WERI-Rb-1 (cell line): ENCODE measurements around the gene ZG16B.
A peak's percentile ranks its signal among the peaks of the same experiment; 100 is the strongest.

Experiments
- DNase-seq: peaks from one replicate; pipeline ENCODE4 v3.0.0-alpha.2; 2020
- H3K27ac ChIP-seq: fragments of 250-450 bp; sonication (Bioruptor Pico); 2 replicates; pipeline ENCODE4 v1.5.1; 2020; ENCODE audit warnings: mild to moderate bottlenecking, moderate library complexity
- H3K27me3 ChIP-seq: fragments of 250-450 bp; sonication (Bioruptor Pico); 2 replicates; pipeline ENCODE4 v1.5.1; 2021; ENCODE audit warnings: mild to moderate bottlenecking, low read depth, moderate library complexity; ENCODE audit not compliant: insufficient read depth, severe bottlenecking
- H3K36me3 ChIP-seq: fragments of 250-450 bp; sonication (Bioruptor Pico); 2 replicates; pipeline ENCODE4 v1.5.1; 2020; ENCODE audit warnings: mild to moderate bottlenecking, moderate library complexity
- H3K4me3 ChIP-seq: 2 replicates; pipeline ENCODE4 v1.5.1; 2011; ENCODE audit warnings: low read depth, mild to moderate bottlenecking, control low read depth, low read length
- H3K9me3 ChIP-seq: fragments of 250-450 bp; sonication (Bioruptor Pico); 2 replicates; pipeline ENCODE4 v1.5.1; 2021; ENCODE audit warnings: mild to moderate bottlenecking, moderate library complexity; ENCODE audit not compliant: severe bottlenecking
- CTCF ChIP-seq: IDR thresholded peaks from 2 replicates; pipeline ENCODE4 v1.5.1; 2011; ENCODE audit warnings: low read depth, mild to moderate bottlenecking, control low read depth, inconsistent platforms, low read length

The ZG16B gene

DNA sequence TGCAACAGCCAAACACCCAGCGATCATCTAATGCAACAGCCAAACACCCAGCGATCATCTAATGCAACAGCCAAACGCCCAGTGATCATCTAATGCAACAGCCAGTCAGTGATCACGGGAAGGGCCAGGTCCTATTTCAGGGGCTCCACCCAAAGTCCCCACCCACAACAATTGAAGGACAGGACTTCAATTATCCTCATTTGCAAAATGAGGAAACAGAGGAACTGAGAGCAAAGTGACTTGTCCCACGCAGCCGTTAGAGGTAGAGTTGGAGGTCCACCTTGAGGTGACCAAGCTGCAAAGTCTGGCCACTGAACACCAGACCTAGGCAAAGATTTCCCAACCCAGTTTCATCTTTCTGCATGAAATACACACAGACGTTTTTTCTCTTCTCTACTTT is 3.7 kb downstream of the ZG16B start:
- no peaks in the 10 kb centered on the region for H3K9me3 ChIP-seq
- DNase-seq: no peak
- H3K4me3 ChIP-seq: no peak overlapping the region
- no peak overlapping the region for H3K27ac ChIP-seq
- H3K27me3 ChIP-seq: no peaks in the 10 kb centered on the region
- no peak for TF ChIP-seq CTCF
- no peaks in the 10 kb centered on the region for H3K36me3 ChIP-seq

DNA sequence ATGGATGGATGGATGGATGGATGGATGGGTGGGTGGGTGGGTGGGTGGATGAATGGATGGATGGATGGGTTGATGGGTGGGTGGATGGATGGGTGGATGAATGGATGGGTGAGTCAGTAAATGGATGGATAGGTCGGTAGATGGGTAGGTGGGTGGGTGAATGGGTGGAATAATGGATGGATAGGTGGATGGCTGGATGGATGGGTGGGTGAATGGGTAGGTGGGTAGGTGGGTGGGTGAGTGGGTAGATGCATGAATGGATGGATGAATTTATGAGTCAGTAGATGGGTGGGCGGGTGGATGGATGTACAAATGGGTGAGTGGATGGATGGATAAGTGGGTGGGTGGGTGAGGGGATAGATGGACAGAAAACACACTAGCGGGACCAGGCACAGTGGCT is 4.9 kb downstream of the ZG16B start:
- no peaks in the 10 kb centered on the region for H3K9me3 ChIP-seq
- H3K27me3 ChIP-seq: no peaks in the 10 kb centered on the region
- H3K27ac ChIP-seq: no peak overlapping the region
- no peak for TF ChIP-seq CTCF
- no peak overlapping the region for H3K4me3 ChIP-seq
- no peak for DNase-seq
- no peaks in the 10 kb centered on the region for H3K36me3 ChIP-seq

- no peak overlapping the region for H3K27ac ChIP-seq
- no peak overlapping the region for H3K4me3 ChIP-seq
- TF ChIP-seq CTCF: no peak
- H3K27me3 ChIP-seq: no peaks in the 10 kb centered on the region
- no peaks in the 10 kb centered on the region for H3K36me3 ChIP-seq
- no peaks in the 10 kb centered on the region for H3K9me3 ChIP-seq
- DNase-seq: no peak
Measured at GRCh38 chr16:2835638-2836493, 5.8 kb downstream of the ZG16B start.

DNA sequence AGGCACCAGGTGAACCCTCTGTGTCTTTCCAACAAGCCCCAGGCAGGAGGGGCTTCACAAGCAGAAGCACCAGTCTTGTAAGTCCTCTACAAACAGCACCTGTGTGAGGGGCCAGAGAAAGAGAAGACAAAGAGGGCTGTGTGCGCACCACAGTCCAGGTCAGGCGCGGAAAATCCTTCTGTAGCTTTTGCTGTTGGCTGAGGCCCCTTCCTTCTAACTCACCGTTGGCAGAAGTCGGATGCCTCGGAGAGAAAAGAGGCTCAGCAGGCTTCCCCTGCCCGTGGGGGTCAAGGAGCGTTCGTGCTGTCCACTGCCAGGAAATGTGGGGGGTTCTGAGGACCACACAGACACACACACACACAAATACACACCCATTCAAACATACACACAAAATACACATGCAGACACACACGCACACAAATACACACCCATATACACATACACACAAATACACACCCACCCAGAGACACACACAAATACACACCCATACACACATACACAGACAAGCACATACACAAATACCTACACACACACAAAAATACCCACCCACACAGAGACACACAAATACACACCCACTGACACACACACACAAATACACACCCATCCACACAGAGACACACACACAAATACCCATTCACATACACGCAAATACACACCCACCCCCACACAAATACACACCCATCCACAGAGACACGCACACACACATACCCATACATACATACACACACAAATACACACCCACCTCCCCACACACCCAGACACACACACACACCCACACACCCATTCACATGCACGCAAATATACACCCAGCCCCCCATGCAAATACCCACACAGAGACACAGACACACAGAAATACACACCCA is 6.8 kb downstream of the ZG16B start:
- Histone ChIP-seq H3K36me3 (no peaks in the 10 kb centered on the region), H3K4me3 (no peak overlapping the region), H3K27ac (no peak overlapping the region), H3K9me3 (no peaks in the 10 kb centered on the region), H3K27me3 (no peaks in the 10 kb centered on the region)
- no peak for DNase-seq
- no peak for TF ChIP-seq CTCF

DNA sequence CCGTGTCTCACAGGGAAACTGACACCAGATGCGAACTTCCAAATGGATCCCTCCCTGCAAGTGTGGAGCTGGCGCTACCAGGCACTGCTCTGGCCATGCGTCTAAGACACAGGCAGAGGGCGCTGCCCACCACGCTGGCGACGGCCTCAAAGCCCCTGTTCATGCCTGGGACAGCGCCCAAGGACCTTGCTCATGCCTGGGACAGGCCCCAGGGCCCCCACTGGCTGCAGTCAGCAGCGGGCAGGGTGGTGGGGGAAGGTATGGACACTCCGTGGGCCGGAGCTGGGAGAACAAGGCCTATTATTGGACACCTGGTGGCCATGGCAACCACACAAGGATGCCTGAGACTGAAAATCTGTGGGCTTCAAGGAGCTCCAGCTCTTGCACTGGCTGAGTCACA is 8.8 kb downstream of the ZG16B start:
- no peak overlapping the region for H3K27ac ChIP-seq
- H3K9me3 ChIP-seq: no peaks in the 10 kb centered on the region
- no peak overlapping the region for H3K4me3 ChIP-seq
- H3K27me3 ChIP-seq: no peaks in the 10 kb centered on the region
- peak; percentile 84 for DNase-seq
- no peaks in the 10 kb centered on the region for H3K36me3 ChIP-seq
- TF ChIP-seq CTCF: peak; percentile 99
